Measurements from ENCODE around the gene KDM1B.

DNA sequence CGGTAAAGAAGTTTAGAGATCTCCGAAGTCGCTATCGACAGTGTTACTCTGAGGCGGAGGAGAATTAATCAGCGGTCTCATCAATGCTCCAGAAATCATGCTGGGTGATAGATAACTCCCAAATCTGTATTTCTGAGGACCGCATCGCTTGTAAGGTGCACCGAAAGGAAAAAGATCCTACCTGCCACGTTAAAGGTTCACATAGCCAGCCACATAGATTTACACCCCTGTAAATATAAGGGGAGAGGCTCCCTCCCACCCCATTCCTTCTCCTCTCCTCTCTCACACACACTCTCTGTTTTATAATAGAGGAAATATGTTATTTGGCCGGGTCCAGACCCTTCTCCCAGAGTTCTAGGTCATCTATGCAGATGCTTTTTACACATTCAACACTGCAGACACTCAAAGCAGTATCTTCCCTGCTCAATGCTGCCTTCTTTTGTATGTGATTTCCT lies 109.7 kb downstream of the KDM1B start:
- TF ChIP-seq POLR2A (IDR thresholded peaks at IDR 0.05), result no peak
- TF ChIP-seq, protein P1, sequence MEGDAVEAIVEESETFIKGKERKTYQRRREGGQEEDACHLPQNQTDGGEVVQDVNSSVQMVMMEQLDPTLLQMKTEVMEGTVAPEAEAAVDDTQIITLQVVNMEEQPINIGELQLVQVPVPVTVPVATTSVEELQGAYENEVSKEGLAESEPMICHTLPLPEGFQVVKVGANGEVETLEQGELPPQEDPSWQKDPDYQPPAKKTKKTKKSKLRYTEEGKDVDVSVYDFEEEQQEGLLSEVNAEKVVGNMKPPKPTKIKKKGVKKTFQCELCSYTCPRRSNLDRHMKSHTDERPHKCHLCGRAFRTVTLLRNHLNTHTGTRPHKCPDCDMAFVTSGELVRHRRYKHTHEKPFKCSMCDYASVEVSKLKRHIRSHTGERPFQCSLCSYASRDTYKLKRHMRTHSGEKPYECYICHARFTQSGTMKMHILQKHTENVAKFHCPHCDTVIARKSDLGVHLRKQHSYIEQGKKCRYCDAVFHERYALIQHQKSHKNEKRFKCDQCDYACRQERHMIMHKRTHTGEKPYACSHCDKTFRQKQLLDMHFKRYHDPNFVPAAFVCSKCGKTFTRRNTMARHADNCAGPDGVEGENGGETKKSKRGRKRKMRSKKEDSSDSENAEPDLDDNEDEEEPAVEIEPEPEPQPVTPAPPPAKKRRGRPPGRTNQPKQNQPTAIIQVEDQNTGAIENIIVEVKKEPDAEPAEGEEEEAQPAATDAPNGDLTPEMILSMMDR (IDR thresholded peaks at IDR 0.05), result no peak

All from thyroid gland (tissue), 4 donors.